Myocyte (in vitro differentiated cells): ENCODE measurements around the gene AFDN. TPM values are rescaled to one million over a fixed set of nuclear protein-coding genes. Genes with fewer than 3 reads are reported as not detected.
"Not testable (repeated sequence)": the region's sequence is repeated elsewhere in the genome, so short reads cannot be mapped to it uniquely, and the experiment has no call there.

Experiments used
- DNase-seq: peaks from one replicate; pipeline ENCODE4 v3.0.0-alpha.2; 2012; ENCODE audit warnings: low read depth
- total RNA-seq: library from RNA; depleted of rRNA; stranded (reverse); fragments of >200 nt; gene quantifications from 2 replicates; pipeline ENCODE4 v1.2.3, GENCODE V29; 2014

The AFDN gene
- total RNA-seq, 1 donor from 2014 or later: 32.0 TPM

GRCh38 chr6:167993831-167994230, 167.1 kb downstream of the AFDN start:
- DNase-seq: no peak

- no peak for DNase-seq
These were observed 168.6 kb downstream of the AFDN start for GRCh38 chr6:167995302-167995701.

- no peak for DNase-seq
These were observed 169.0 kb downstream of the AFDN start for GRCh38 chr6:167995731-167996151.

- DNase-seq: no peak
These were observed 169.9 kb downstream of the AFDN start for GRCh38 chr6:167996424-167997199.

- no peak for DNase-seq
These were observed 170.9 kb downstream of the AFDN start, which contains the start of gene KIF25 for GRCh38 chr6:167997642-167998041. TSS of gene KIF25 (plus strand) at chr6:167997671. CDS start at chr6:168029586, 31,915 bp downstream.

GRCh38 chr6:167998215-167998614, 171.5 kb downstream of the AFDN start:
- peak; percentile 49 for DNase-seq

GRCh38 chr6:168000198-168001028, 173.7 kb downstream of the AFDN start:
- DNase-seq: no peak

GRCh38 chr6:168001029-168001332, 174.3 kb downstream of the AFDN start:
- DNase-seq: no peak

GRCh38 chr6:168001514-168001913, 174.8 kb downstream of the AFDN start:
- not testable (repeated sequence) for DNase-seq

GRCh38 chr6:168002804-168003203, 176.1 kb downstream of the AFDN start:
- DNase-seq: no peak

- no peak for DNase-seq
These were observed 177.3 kb downstream of the AFDN start for GRCh38 chr6:168004023-168004422.

GRCh38 chr6:168004945-168005344, 178.2 kb downstream of the AFDN start:
- no peak for DNase-seq

- no peak for DNase-seq
These were observed 179.1 kb downstream of the AFDN start for GRCh38 chr6:168005796-168006195.

- DNase-seq: peak; percentile 99
These were observed 181.1 kb downstream of the AFDN start for GRCh38 chr6:168007592-168008338.

- no peak for DNase-seq
These were observed 182.6 kb downstream of the AFDN start for GRCh38 chr6:168009331-168009730.

GRCh38 chr6:168011291-168011690, 184.6 kb downstream of the AFDN start:
- no peak for DNase-seq

- DNase-seq: no peak
These were observed 185.9 kb downstream of the AFDN start for GRCh38 chr6:168012431-168013249.

GRCh38 chr6:168013250-168013915, 186.7 kb downstream of the AFDN start:
- DNase-seq: no peak

GRCh38 chr6:168014428-168014827, 187.7 kb downstream of the AFDN start:
- DNase-seq: no peak

GRCh38 chr6:168015009-168015408, 188.3 kb downstream of the AFDN start:
- no peak for DNase-seq
